Activated CD4-positive, CD25-positive, alpha-beta regulatory T cell treated with anti-CD3 and anti-CD28 coated beads, Interleukin-2, amount 50 U/mL, for 24 hours (primary cell): ENCODE measurements around the gene TUBB8B.
"Not testable (repeated sequence)": the region's sequence is repeated elsewhere in the genome, so short reads cannot be mapped to it uniquely, and the experiment has no call there.

ENCODE experiments used
- ATAC-seq, 2 donors: fragments of 150-1000 bp; cut with Tn5 transposase; one replicate each; pipeline ENCODE4 v1.10.0; 2021; ENCODE audit warnings: mild to moderate bottlenecking in 1 of 2, moderate library complexity in 1 of 2

Gene TUBB8B

GRCh38 chr18:49176-49665 lies at the start of gene TUBB8B:
TSS of gene TUBB8B (minus strand) at chr18:49615. CDS start at chr18:49557, 58 bp downstream.
- ATAC-seq = not testable (repeated sequence)

GRCh38 chr18:97252-97914 lies 48.0 kb upstream of the TUBB8B start:
- not testable (repeated sequence) for ATAC-seq

- not testable (repeated sequence) for ATAC-seq
Observed at GRCh38 chr18:96767-97131, 47.3 kb upstream of the TUBB8B start.

GRCh38 chr18:96101-96766 lies 46.8 kb upstream of the TUBB8B start:
- ATAC-seq = peak in 1 of 2 donors; percentile 41

GRCh38 chr18:95580-95979 lies 46.2 kb upstream of the TUBB8B start:
- ATAC-seq = peak in 1 of 2 donors; percentile 13

- not testable (repeated sequence) for ATAC-seq
Observed at GRCh38 chr18:93897-94408, 44.5 kb upstream of the TUBB8B start.

GRCh38 chr18:91561-91960 lies 42.1 kb upstream of the TUBB8B start:
- ATAC-seq = not testable (repeated sequence)

GRCh38 chr18:90396-91193 lies 41.2 kb upstream of the TUBB8B start:
- ATAC-seq = not testable (repeated sequence)

- ATAC-seq = not testable (repeated sequence)
Observed at GRCh38 chr18:89124-89523, 39.7 kb upstream of the TUBB8B start.

- ATAC-seq = not testable (repeated sequence)
Observed at GRCh38 chr18:84801-85200, 35.4 kb upstream of the TUBB8B start.

- not testable (repeated sequence) for ATAC-seq
Observed at GRCh38 chr18:82626-83209, 33.3 kb upstream of the TUBB8B start.

- ATAC-seq = not testable (repeated sequence)
Observed at GRCh38 chr18:80881-81280, 31.5 kb upstream of the TUBB8B start.

- ATAC-seq = not testable (repeated sequence)
Observed at GRCh38 chr18:80202-80601, 30.8 kb upstream of the TUBB8B start.

- ATAC-seq = not testable (repeated sequence)
Observed at GRCh38 chr18:75525-76160, 26.2 kb upstream of the TUBB8B start.

GRCh38 chr18:73181-73777 lies 23.9 kb upstream of the TUBB8B start:
- ATAC-seq = not testable (repeated sequence)

- ATAC-seq = peak in 1 of 2 donors; percentile 85
Observed at GRCh38 chr18:67701-68100, 18.3 kb upstream of the TUBB8B start.

GRCh38 chr18:64279-64678 lies 14.9 kb upstream of the TUBB8B start:
- ATAC-seq = not testable (repeated sequence)

- not testable (repeated sequence) for ATAC-seq
Observed at GRCh38 chr18:63656-64055, 14.2 kb upstream of the TUBB8B start.

- not testable (repeated sequence) for ATAC-seq
Observed at GRCh38 chr18:54388-54787, 5.0 kb upstream of the TUBB8B start.

- not testable (repeated sequence) for ATAC-seq
Observed at GRCh38 chr18:48696-49095, 719 bp downstream of the TUBB8B start.

GRCh38 chr18:13177-13576 lies 36.2 kb downstream of the TUBB8B start:
- not testable (repeated sequence) for ATAC-seq

- not testable (repeated sequence) for ATAC-seq
Observed at GRCh38 chr18:12773-13172, 36.6 kb downstream of the TUBB8B start.
